Dedifferentiated amniotic fluid mesenchymal stem cell (primary cell): Measurements from ENCODE around the gene MATN1.

Experiments
- DNase-seq: peaks from one replicate; pipeline ENCODE4 v3.0.0-alpha.2; 2016; ENCODE audit errors: extremely low spot score

Gene MATN1

DNA sequence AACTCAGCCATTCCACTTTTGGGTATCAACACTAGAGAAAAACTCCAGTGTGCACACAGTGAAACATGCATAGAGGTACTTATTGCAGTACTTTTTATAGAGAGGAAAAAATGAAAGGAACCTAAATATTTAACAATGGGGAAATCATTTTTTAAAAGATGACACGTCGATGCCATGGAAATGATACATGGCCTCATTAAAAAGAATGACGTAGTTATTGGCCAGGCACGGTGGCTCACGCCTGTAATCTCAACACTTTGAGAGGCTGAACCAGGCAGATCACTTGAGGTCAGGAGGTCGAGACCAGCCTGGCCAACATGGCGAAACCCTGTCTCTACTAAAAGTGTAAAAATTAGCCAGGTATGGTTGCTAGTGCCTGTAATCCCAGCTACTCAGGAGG, 42.5 kb downstream of the MATN1 start:
- DNase-seq: no peak

DNA sequence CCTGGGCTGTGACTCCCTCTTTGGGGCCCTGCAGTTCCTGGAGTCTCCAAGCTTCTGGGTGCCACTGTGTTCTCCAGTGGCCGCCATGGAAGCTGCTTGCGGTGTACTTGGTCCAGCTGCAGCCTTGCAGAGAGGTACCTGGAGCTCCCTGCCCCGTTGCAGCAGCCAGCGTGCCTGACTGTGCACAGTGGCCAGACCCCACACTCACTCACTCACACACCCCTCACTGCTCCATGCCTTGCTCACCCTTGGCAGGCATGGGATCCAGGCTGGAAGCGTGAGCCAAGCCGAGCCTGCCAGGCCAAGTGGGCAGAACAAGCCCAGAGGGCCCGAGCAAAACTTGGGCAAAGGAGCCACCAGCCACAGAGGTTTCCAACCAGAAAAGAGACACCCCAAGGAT, 43.0 kb downstream of the MATN1 start:
- no peak for DNase-seq

DNA sequence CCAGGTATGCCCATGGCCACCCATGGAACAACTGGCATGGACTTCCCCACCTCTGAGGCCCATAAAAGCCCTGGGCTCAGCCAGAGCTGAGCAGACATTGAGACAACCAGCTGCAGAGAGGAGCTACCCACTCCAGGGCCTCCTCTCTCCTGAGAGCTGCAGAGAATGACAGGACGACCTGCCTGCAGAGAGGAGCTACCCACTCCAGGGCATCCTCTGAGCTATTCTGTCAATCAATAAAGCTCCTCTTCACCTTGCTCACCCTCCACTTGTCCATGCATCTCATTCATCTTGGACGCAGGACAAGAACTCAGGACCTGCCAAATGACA, 43.4 kb downstream of the MATN1 start:
- DNase-seq: no peak

DNA sequence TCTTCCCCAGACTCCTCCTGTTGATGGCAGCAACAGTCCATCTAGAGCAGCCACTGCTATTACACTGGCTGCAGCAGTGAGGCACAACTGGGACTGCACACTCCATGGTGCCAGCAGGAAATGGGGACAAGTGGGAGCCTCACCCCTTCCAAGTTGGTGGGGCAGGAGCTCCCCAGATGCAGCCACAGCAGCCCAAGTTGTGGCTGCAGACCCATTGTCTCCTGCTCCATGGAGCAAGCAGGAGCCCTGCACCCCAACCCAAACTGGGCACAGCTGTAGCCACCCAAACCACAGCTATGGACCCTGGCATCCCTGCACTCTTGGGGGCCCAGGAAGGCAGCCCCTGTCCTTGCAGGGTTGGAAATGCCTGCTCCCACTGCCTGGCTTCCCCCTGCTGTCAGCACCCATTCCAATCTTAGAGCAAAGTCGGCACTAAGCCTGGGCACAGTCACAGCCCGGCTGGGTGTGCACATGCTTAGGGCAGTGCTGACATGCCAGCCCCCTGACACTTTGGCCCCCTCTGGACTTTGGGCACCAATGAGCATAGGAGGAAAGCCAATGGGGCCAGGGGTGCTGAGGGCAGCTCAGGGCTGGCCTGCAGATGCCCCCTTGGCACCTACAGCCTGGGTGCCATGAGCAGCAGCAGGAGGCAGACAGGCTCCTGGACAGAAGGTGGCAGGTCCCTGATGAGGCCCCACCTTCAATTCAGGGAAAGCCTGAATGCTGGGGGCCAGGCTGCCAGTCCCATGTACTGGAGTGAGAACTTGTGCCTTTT, 44.0 kb downstream of the MATN1 start:
- no peak for DNase-seq

DNA sequence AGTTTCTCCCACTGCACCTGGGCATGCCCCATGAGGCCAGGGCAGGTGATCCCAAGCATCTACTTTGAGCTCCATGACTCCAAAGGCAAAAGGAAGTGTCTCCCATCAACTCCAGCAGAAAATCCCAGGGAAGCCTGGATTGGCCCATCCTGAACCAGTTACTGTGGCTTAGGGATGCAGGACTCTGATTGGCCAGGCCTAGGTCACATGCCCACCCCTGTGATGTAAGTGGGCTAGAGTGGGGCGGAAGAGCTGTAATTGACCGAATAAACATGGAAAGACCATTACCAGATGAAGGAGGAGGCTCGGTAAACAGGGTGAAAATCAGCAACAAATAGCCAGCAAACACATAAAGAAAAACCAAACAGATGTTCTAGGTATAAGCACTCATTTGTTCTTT, 45.2 kb downstream of the MATN1 start:
- no peak for DNase-seq

DNA sequence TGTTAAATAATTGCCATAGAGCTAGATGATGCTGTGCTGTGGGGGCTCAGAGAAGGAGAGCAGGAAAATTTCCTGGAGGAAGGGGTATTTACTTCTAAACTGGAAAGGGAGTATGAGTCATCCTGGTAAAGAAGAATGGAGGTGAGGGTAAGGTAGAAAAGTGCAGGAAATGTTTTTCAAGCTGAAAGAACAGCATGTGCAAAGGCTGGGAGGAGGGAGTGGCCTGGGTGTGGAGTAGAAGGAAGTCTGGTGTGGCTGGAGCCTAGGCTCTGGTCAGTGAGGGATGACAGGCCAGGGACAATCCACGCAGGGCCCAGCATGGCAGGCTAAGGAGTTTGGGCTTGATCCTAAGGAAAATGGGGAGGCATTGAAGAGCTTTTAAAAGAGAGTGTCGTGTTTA, 45.9 kb downstream of the MATN1 start:
- no peak for DNase-seq

DNA sequence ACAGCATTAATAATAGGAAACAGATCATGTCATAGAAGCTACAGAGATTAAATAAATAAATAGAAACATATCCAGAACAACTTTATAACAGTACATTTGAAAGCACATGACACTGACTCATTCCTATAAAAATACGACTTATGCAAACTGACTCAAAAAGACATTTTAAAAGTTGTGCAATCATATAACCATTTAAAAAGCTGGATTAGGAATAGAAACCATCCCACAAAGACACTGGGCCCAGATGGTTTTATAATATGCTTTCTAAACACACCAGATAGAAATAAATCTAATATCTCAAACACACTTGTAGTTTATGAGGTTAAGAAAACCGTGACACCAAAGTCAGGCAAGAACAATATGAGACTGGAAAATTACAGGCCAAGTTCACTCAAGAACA, 47.6 kb downstream of the MATN1 start:
- no peak for DNase-seq

DNA sequence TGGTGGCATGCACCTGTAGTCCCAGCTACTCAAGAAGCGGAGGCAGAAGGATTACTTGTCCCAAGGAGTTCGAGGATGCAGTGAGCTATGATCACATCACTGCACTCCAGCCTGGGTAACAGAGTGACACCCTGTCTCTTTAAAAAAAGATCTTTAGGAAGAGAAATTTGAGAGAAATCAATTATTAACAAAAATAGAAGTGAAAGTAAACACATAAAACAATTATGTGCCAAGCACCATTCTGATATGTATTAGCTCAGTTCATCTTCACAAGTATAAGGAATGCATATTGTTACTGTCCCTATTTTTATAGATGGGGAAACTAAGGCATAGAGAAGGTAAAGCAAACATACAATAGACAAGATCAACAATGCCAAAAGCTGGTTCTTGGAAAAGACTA, 48.1 kb downstream of the MATN1 start:
- no peak for DNase-seq

DNA sequence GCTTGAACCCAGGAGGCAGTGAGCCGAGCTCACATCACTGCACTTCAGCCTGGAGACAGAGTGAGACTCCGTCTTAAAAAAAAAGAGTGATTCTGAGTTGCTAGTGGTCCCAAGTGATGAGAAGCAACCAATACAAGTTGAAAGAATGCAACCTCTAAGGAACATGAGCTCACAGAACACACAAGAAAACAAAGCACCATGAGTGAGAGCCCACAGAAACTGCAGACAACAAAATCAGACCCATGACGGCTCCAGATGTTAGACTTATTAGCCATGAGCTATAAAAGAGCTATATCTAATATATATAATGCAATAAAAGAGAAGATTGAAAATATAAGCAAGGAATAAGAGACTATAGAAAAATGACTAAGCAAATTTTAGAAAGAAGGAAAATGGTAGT, 50.0 kb downstream of the MATN1 start:
- DNase-seq: no peak

DNA sequence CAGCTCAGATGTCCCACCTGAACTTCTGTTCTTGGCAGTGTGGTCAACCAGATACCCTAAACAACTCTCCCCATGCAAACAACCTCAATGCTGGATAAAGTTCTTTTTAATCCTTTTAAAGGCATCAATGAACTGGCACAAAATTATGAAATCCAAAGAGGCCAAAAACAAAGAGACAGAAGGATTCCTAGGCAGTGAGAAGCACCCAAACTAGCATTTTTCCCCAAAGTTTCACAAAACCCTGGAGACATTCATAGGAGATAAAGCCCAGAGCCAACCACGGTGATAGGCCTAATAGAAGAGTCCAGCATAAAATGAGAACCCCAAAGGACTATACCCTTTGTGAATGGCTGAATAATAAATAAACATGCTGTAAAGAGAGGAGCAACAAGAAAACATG, 50.7 kb downstream of the MATN1 start:
- DNase-seq: no peak

DNA sequence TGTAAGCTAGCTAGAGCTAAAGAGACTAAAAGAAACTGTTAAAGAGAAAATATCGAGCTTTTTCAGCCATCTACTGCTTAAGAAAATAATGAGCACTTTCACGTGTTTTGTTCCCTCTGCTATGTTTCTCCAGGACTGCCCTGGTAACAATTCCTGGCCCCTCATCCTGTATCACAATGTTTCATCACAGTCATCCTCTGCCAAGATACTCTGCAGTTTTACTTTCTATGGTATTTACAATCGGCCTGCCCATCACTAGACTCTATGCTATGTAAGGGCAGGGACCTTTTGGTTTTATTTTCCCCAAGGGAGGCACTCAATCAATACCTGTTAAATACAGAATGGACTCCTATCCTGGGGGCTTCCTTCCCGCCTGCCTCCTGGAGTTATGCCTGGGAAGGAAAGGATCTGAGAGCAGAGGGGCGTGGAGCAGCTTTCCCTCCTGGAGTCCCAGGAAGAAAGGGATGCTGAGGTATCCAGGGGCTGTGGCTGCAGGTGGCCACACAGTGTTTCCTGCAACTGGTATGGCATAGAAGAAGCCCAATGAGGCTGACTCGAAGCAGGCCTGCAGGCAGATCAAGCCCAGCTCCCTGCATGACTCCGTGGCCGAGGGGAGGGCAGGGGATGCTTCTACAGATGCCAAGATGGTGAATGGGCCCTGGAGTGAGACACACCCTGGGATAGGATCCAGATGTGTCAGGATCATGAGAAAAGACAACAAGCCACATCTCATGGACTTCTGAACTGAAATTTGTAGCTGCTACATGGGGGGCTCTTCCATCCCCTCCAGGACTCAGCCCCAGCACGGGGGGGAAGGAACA, 52.9 kb downstream of the MATN1 start:
- peak; percentile 16 for DNase-seq

DNA sequence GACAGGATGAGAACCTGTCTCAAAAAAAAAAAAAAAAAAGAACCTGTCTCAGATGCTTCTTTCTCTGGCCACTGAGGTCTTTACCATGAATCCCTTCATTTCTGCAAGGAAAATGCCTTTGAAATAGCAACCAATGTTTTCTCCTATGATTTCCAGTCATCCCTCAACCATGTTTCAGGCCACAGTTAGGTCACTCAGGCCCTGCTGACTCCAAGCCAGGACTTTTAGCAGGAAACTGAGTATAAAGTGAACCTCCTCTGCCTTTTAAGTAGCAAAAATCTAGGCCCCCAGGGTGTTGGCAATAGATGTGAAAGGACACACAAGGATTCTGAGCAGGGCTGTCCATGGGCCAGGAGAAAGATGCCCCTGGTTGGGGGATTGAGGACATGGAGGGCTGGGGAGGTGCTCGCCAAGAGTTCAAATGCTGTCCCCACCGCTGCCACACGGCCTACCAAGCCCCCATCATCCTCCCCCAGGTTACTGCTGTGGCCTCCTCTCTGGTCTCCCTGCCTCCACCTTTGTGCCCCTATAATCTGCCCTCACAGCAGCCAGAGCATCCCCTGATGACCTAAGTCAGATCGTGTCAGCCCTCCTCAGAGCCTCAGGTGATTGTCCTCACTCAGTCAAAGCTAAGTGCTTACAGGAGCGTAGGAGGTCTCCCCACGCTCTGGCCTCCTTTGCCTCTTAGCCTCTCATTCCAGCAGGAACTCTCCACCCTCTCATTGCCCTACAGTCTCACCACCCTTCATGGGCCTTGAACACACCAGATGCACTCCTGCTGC, 54.6 kb downstream of the MATN1 start:
- DNase-seq: no peak

DNA sequence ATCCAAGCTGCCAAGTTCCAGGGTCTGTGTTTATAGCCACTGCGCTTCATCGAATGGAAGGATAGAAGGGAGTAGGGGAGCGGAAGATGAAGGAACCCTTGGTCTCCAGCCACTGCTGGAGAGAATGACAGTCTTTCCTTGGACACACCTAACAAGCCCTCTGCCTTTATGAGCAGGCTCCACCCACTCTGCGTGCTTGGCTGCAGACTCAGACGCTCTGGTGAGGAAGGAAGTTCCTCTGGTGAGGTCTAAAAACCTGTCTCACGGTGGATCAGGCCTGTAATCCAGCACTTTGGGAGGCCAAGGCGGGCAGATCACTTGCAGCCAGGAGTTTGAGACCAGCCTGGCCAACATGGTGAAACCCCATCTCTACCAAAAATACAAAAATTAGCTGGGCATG, 55.4 kb downstream of the MATN1 start:
- no peak for DNase-seq

DNA sequence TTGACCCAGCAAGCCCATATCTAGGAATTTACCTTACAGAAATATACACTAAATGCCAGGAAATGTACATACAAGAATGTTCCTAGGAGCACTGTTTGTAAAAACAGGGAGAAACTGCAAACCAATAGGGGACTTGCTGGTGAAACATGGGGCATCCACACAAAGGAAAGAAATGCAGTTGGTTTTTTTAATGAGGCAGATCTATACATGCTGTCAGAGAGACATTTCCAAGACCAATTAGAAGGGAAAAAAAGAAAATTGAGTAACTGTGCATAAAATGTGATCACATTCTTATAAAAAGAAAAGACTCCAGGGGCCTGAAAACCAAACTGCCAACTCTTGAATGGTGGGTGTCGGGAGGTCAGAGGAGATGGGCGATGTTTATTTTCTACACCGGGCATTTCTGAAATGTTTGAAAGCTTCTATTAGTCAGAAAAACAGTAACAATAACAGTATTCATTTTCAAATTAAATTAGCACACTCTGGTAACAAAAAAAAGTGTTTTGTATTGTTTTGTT, 56.6 kb downstream of the MATN1 start:
- DNase-seq: no peak

DNA sequence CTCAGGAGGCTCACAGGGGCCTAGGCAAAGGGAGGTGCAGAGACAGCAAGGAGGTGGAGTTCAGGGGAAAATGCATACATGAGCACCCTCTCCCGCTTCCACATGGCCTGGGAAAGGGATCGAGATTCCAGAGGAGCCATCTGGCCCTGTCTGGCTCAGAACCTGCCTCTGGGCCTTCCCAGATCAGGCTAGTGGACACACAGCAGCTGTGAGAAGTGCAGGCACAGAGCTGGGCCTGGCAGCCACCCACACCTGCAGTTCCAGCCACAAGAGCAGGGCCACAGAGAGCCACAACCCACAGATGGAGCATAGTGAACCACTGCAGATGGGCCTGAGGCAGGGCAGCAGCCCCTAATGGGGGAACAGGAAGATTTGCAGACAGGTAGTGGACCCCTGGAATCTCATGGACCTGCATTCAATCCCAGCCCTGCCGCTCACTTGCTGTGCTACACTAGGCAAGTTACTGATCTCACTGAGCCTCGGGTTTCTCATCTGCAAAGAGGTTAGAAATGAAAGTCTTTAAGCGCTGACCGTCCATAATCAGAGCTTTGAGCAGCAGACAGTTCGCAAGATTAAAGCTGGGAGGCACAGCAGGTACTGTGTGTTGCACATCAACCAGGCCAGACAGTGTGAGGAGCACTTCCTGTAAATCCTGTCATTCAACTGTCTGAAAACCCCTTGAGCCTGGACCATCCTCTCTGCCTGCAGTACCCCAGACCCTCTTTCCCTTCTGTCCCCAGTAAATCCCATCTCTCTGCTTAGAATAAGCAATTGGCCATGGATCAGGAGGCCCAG, 58.0 kb downstream of the MATN1 start:
- DNase-seq: no peak

DNA sequence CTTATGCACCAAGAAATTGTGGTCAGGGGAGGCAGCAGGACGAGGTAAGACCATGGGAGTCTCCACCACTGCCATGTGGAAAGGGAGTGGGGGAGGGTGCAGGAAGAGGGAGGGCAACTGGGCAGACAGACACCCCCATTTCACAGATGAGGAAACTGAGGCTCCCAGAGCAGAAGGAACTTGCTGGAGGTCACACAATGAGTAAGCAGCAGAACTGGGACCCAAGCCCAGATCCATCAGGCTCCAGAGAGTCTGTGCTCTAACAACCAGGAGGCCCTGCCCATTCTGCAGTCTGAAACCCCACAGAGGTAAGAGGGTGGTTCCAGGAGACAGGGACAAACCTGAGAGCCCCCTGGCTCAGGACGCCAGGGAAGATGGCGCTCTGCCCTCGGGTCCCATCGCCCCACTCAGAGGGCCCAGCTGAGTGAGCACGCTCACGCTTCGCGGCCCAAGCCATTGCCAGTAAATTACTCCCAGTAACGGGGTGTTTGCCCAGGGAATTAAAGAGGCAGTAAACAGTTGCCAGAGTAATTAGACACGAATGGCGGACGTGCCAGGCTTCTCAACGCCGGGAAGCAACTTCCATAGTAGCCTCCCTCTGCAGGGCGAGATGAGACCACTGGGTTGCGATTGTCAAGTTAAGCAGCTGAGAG, 59.2 kb downstream of the MATN1 start:
- no peak for DNase-seq

DNA sequence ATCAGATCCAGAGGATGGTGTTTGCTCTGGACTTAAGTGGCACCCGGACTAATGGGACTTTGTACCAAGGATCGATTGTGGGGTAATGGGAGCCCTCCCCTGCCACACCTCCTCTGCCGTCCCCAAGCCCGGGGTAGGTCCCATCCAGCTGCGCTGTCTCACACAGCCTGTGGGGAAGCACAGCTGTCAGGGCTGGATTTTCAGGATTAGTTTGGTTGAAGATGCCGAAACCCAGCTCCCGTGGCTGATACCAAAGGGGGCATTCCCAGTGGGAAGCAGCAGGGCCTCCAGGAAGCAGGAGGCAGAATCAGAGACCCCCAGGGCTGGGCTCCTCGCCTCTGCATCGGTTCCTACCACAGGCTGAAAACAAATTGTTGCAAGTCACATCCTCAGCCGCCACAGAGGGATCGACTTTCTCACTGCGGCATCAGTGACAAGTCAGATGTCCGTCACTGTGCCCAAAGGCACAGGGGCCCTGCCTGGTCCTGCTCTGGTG, 59.7 kb downstream of the MATN1 start:
- no peak for DNase-seq

DNA sequence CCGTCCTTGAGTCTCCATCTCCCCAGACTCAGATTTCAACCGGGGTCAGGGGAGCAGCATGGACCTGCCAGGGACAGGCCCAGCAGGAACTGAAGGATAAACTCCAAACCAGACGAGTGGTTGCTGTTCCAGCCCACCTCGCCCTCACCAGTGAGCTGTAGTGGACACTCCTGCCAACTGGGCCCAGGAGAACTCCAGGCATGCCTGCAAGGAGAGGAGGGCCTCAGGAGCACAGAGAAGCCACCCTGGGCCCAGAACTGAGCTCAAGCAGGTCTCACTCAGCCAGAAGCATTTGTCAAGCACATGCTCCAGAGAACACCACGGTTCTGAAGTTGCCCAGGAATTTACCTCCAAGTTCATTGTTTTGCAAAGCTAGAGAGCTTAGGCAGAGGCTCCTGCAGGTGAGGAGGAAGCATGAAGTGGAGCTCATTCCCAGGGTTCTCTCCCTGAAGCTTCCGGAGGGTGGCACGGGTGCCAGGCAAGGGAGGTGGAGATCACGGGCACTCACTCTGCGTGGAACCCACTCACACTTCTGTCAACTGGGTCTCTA, 61.0 kb downstream of the MATN1 start:
- no peak for DNase-seq

DNA sequence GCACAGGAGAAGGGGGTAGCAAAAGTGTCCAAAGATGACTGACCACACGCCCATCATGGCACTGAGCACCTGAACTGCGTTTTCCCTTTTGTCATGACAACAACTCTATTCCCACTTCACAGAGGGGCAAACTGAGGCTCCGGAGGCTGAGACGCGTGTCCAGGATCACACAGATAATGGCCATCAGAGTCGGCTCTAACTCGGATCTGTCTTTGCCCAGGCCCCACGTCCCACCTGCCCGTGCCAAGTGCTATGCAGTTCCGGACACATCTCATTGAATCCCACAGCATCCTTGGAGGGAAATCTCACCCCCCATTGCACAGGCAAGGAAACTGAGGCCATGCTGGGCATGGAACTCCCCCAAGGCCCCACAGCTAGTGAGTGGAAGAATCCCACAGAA, 62.1 kb downstream of the MATN1 start:
- no peak for DNase-seq
